Right lobe of liver (tissue), 6 donors: ENCODE results near the gene TOR4A. TPM values are rescaled to one million over a fixed set of nuclear protein-coding genes. Genes with fewer than 3 reads are reported as not detected.

Source experiments
- ATAC-seq, 4 donors: fragments of 200-7000 bp; cut with Tn5 transposase; one replicate each; pipeline ENCODE4 v1.9.1; 2020; ENCODE audit warnings: mild to moderate bottlenecking in 4 of 4, moderate library complexity in 4 of 4
- DNase-seq, 3 donors: peaks; one replicate each; pipeline ENCODE4 v3.0.0-alpha.2; 2020
- H3K27ac ChIP-seq, 3 donors: fragments of 200-600 bp; one replicate each; pipeline ENCODE4 v1.8.0; 2022
- H3K27me3 ChIP-seq, 2 donors: fragments of 200-600 bp; one replicate each; pipeline ENCODE4 v1.8.0; 2022
- H3K36me3 ChIP-seq, 4 donors: fragments of 200-600 bp; sonication (generic) in 1 of 4; one replicate each; pipeline versions ENCODE4 v1.5.1 to v1.8.0; 2017 to 2022; ENCODE audit warnings: control low read depth in 1 of 4
- H3K4me1 ChIP-seq, 4 donors: fragments of 200-600 bp; sonication (generic) in 1 of 4; one replicate each; pipeline versions ENCODE4 v1.5.1 to v1.8.0; 2017 to 2022; ENCODE audit warnings: control low read depth in 1 of 4
- H3K4me3 ChIP-seq, 3 donors: fragments of 200-600 bp; one replicate each; pipeline ENCODE4 v1.8.0; 2022
- H3K9me3 ChIP-seq, 4 donors: fragments of 200-600 bp; sonication (generic) in 1 of 4; one replicate each; pipeline versions ENCODE4 v1.5.1 to v1.8.0; 2017 to 2022; ENCODE audit warnings: control low read depth in 1 of 4
- CTCF ChIP-seq, 4 donors: fragments of 200-600 bp in 3 of 4; fragments of 450-650 bp in 1 of 4; IDR thresholded peaks; one replicate each; pipeline versions ENCODE4 v1.5.1 to v1.8.0; 2016 to 2022; ENCODE audit warnings: antibody characterized with exemption in 4 of 4, mild to moderate bottlenecking in 2 of 4
- POLR2A ChIP-seq: fragments of 450-650 bp; IDR thresholded peaks from one replicate; pipeline ENCODE4 v1.6.1; 2017; ENCODE audit warnings: antibody characterized with exemption, mild to moderate bottlenecking
- WGBS: methylation state at CpG from one replicate; pipeline ENCODE4 v1.1.6; 2018; ENCODE audit warnings: low coverage, low lambda C conversion rate; ENCODE audit not compliant: insufficient coverage; ENCODE audit errors: missing lambda C conversion rate; 5-methylcytosine and 5-hydroxymethylcytosine counted together
- intact Hi-C, 2 donors: fragments of 100-400 bp; cut with DNase I; formaldehyde crosslinking; loops; one replicate each; pipeline versions ENCODE4 v1.11.2 to v1.14.1; 2022
- total RNA-seq, 6 experiments: library from RNA; depleted of rRNA in 2 of 6; stranded (reverse); fragments of >200 nt in 2 of 6; fragmentation: NEBNext Ultra II Directional in 3 of 6; extraction: Animal tissue kit (Norgen Biotek cat#: 25700) in 3 of 6; gene quantifications; one replicate each; pipeline versions ENCODE4 v1.1.0 to v1.2.4, GENCODE V29; 2016 to 2023
- donor health status: DM: no; HTN: yes; CAD: no.
- donor health status: DM: no; HTN: no; CAD: no.
- donor health status: DM: no; HTN: no; CAD: no.
- donor health status: DM: no; HTN: yes; CAD: no.
- donor health status: DM: no; HTN: yes; CAD: no.

TOR4A gene
- total RNA-seq, 6 experiments from 2014 or later = 2.2 to 4.9 (median 3.7) TPM

GRCh38 chr9:137266162-137266527, 11.4 kb upstream of the TOR4A start:
- H3K4me3 ChIP-seq = no peak overlapping the region
- 100% methylated on average over 1 of the region's 15 CpGs for WGBS
- TF ChIP-seq CTCF (IDR thresholded peaks at IDR 0.05) (no peak), POLR2A (no peak)
- ATAC-seq (no peak), DNase-seq (peak in 2 of 3 donors; percentile 26 to 49)
- intact Hi-C loops = no loop called here
- peaks cover 0 to 13% (median 2%) of the 10 kb centered on the region in 4 donors for H3K36me3 ChIP-seq
- H3K27ac ChIP-seq = no peak overlapping the region
- H3K27me3 ChIP-seq = no peaks in the 10 kb centered on the region
- peaks cover 0 to 23% (median 12%) of the 10 kb centered on the region in 4 donors for H3K4me1 ChIP-seq
- H3K9me3 ChIP-seq = no peaks in the 10 kb centered on the region

GRCh38 chr9:137266585-137267453, 10.7 kb upstream of the TOR4A start:
- Histone ChIP-seq H3K36me3 (peaks cover 0 to 13% (median 2%) of the 10 kb centered on the region in 4 donors), H3K4me3 (no peak overlapping the region), H3K27me3 (no peaks in the 10 kb centered on the region), H3K4me1 (peaks cover 0 to 23% (median 12%) of the 10 kb centered on the region in 4 donors), H3K9me3 (no peaks in the 10 kb centered on the region), H3K27ac (no peak overlapping the region)
- TF ChIP-seq POLR2A (no peak), CTCF (IDR thresholded peaks at IDR 0.05) (no peak)
- intact Hi-C loops = no loop called here
- peak in 1 of 3 donors; percentile 45 for DNase-seq
- 33% methylated on average over 3 of the region's 34 CpGs for WGBS
- no peak for ATAC-seq

GRCh38 chr9:137267933-137268355, 9.6 kb upstream of the TOR4A start:
- H3K27ac ChIP-seq = no peak overlapping the region
- WGBS = 81% methylated on average over 6 of the region's 6 CpGs
- H3K9me3 ChIP-seq = no peaks in the 10 kb centered on the region
- H3K4me3 ChIP-seq = peak overlapping the region in 1 of 3 donors; percentile 28
- H3K4me1 ChIP-seq = peaks cover 0 to 23% (median 12%) of the 10 kb centered on the region in 4 donors
- H3K27me3 ChIP-seq = no peaks in the 10 kb centered on the region
- TF ChIP-seq POLR2A (no peak), CTCF (IDR thresholded peaks at IDR 0.05) (no peak)
- DNase-seq (no peak), ATAC-seq (no peak)
- peaks cover 0 to 21% (median 2%) of the 10 kb centered on the region in 4 donors for H3K36me3 ChIP-seq
- intact Hi-C loops = no loop called here

GRCh38 chr9:137268538-137269201, 8.9 kb upstream of the TOR4A start:
- WGBS = 25% methylated on average over 10 of the region's 19 CpGs
- H3K27ac ChIP-seq = peak overlapping the region in 2 of 3 donors; percentile 41 to 47
- H3K36me3 ChIP-seq = peaks cover 0 to 20% (median 2%) of the 10 kb centered on the region in 4 donors
- H3K4me3 ChIP-seq = peak overlapping the region in 1 of 3 donors; percentile 28
- H3K9me3 ChIP-seq = no peaks in the 10 kb centered on the region
- H3K27me3 ChIP-seq = no peaks in the 10 kb centered on the region
- no peak for TF ChIP-seq POLR2A
- no peak for TF ChIP-seq CTCF (IDR thresholded peaks at IDR 0.05)
- DNase-seq (peak in 2 of 3 donors; percentile 48 to 60), ATAC-seq (peak in 3 of 4 donors; percentile 36 to 59 (median 53))
- intact Hi-C loops = no loop called here
- H3K4me1 ChIP-seq = peaks cover 0 to 25% (median 12%) of the 10 kb centered on the region in 4 donors
